Tibial nerve (tissue), 4 donors: ENCODE data around the gene ZBTB33.

Source experiments
- CTCF ChIP-seq, 5 experiments: fragments of 200-600 bp in 3 of 5; fragments of 450-650 bp in 2 of 5; sonication (generic) in 3 of 5; IDR thresholded peaks; one replicate each; pipeline ENCODE4 v1.5.1; 2016 to 2019; ENCODE audit warnings: antibody characterized with exemption in 5 of 5, mild to moderate bottlenecking in 3 of 5, moderate library complexity in 2 of 5
- EP300 ChIP-seq, 2 donors: sonication (generic); formaldehyde crosslinking; IDR thresholded peaks; one replicate each; pipeline ENCODE4 v1.6.1; 2017; ENCODE audit warnings: antibody characterized with exemption in 2 of 2, mild to moderate bottlenecking in 1 of 2
- POLR2A ChIP-seq, 2 donors: fragments of 450-650 bp; IDR thresholded peaks; one replicate each; pipeline ENCODE4 v1.6.1; 2017; ENCODE audit warnings: antibody characterized with exemption in 2 of 2, mild to moderate bottlenecking in 2 of 2, moderate library complexity in 2 of 2

DNA sequence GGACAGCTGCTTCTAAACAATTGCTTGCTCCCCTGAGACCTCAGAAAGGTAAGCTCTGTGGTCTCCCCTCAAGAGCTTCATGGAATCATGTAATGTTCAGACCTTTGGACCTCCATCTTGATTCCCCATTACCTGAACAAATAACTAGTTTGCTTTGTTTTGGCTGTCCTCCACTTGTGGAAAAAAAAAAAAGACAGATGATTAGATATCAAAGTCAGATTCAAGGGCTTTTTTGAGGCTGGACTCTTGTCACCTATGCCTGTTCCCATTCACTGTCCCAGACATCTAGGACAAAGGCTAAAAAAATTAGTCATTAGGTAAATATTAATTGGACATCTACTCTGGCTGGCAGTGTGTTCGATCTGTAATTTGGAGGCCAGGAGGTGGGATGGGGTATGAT, 47.3 kb downstream of the ZBTB33 start:
- TF ChIP-seq CTCF (IDR thresholded peaks at IDR 0.05) = no peak
- TF ChIP-seq EP300 (IDR thresholded peaks at IDR 0.05) = no peak
- TF ChIP-seq POLR2A (IDR thresholded peaks at IDR 0.05) = no peak
